Mesendoderm (in vitro differentiated cells): ENCODE measurements around the gene NDUFA7.
"Not testable (repeated sequence)": the region's sequence is repeated elsewhere in the genome, so short reads cannot be mapped to it uniquely, and the experiment has no call there.

Experiments used
- DNase-seq: peaks from one replicate; pipeline ENCODE4 v3.0.0; 2013
- H2AK5ac ChIP-seq: 2 replicates; pipeline ENCODE4 v1.6.1; 2013; ENCODE audit warnings: low read length, inconsistent platforms
- H2BK120ac ChIP-seq: 2 replicates; pipeline ENCODE4 v1.6.1; 2013; ENCODE audit warnings: low read depth, mild to moderate bottlenecking, low read length, moderate library complexity, mixed read lengths
- H2BK15ac ChIP-seq: replicated peaks from 2 replicates; pipeline ENCODE4 v1.6.1; 2013; ENCODE audit warnings: low read depth, mild to moderate bottlenecking, moderate library complexity
- H2BK5ac ChIP-seq: 2 replicates; pipeline ENCODE4 v1.6.1; 2013; ENCODE audit warnings: low read length, inconsistent platforms
- H3K18ac ChIP-seq: 2 replicates; pipeline ENCODE4 v1.6.1; 2013; ENCODE audit warnings: mild to moderate bottlenecking, low read length, mixed read lengths
- H3K23ac ChIP-seq: one replicate; pipeline ENCODE4 v1.6.1; 2013; ENCODE audit warnings: low read length
- H3K27ac ChIP-seq: 2 replicates; pipeline ENCODE4 v1.5.1; 2013; ENCODE audit warnings: low read depth, mild to moderate bottlenecking, inconsistent platforms, low read length, moderate library complexity
- H3K27me3 ChIP-seq: 2 replicates; pipeline ENCODE4 v1.6.1; 2013; ENCODE audit warnings: low read length, control low read depth, mild to moderate bottlenecking, inconsistent platforms; ENCODE audit not compliant: insufficient read depth, poor library complexity
- H3K36me3 ChIP-seq: 2 replicates; pipeline ENCODE4 v1.6.1; 2013; ENCODE audit warnings: low read length, inconsistent platforms; ENCODE audit not compliant: control insufficient read depth, insufficient read depth
- H3K4ac ChIP-seq: one replicate; pipeline ENCODE4 v1.6.1; 2013; ENCODE audit warnings: low read depth, mild to moderate bottlenecking, low read length, moderate library complexity
- H3K4me1 ChIP-seq: 2 replicates; pipeline ENCODE4 v1.6.1; 2013; ENCODE audit warnings: low read depth, low read length, inconsistent platforms; ENCODE audit not compliant: control insufficient read depth
- H3K4me2 ChIP-seq: 2 replicates; pipeline ENCODE4 v1.6.1; 2013; ENCODE audit warnings: low read length
- H3K4me3 ChIP-seq: 2 replicates; pipeline ENCODE4 v1.5.1; 2013; ENCODE audit warnings: mild to moderate bottlenecking, low read length
- H3K56ac ChIP-seq: one replicate; pipeline ENCODE4 v1.6.1; 2013; ENCODE audit warnings: low read length
- H3K79me1 ChIP-seq: 2 replicates; pipeline ENCODE4 v1.6.1; 2013; ENCODE audit warnings: low read length, inconsistent platforms
- H3K79me2 ChIP-seq: 2 replicates; pipeline ENCODE4 v1.6.1; 2013; ENCODE audit warnings: mild to moderate bottlenecking, low read length; ENCODE audit not compliant: control insufficient read depth, insufficient read depth
- H3K9ac ChIP-seq: 2 replicates; pipeline ENCODE4 v1.6.1; 2013; ENCODE audit warnings: low read length, inconsistent platforms
- H4K5ac ChIP-seq: one replicate; pipeline ENCODE4 v1.6.1; 2013; ENCODE audit warnings: low read length
- H4K8ac ChIP-seq: one replicate; pipeline ENCODE4 v1.6.1; 2013; ENCODE audit warnings: low read depth, mild to moderate bottlenecking, control low read depth, low read length, moderate library complexity
- WGBS: extraction: QIAGEN DNeasy Blood & Tissue Kit; methylation state at CpG from one replicate; pipeline ENCODE4 v1.1.7; 2013; ENCODE audit warnings: low lambda C conversion rate, missing lambda C conversion rate; ENCODE audit not compliant: insufficient coverage; ENCODE audit errors: extremely low coverage; 5-methylcytosine and 5-hydroxymethylcytosine counted together

Gene NDUFA7

DNA sequence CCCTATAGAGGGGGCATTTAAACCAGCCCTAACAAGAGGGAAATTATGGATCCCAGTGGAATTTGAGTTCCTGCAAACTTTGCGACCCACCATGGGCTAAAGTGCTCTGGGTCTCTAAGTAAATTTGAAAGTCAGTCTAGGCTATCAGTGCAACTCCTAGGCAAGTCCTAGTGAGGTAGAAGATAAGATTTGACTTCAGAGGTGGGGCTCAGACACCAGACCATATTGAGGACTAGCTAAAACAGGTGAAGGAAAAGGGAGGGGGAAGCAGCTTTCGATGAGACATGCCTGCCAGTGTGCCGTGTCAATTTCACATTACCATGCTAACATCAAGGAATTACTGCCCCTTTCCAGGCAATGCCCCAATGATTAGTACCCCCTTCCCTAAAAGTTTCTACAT lies 51.5 kb downstream of the NDUFA7 start:
- Histone ChIP-seq H3K4me1 (no peaks in the 10 kb centered on the region), H4K8ac (no peak overlapping the region), H3K27me3 (no peaks in the 10 kb centered on the region), H2AK5ac (no peak overlapping the region), H2BK15ac (no peak overlapping the region), H2BK5ac (no peak overlapping the region), H3K79me1 (no peaks in the 10 kb centered on the region), H3K79me2 (no peaks in the 10 kb centered on the region), H3K4me2 (no peak overlapping the region), H3K9ac (no peak overlapping the region), H4K5ac (no peak overlapping the region), H3K36me3 (no peaks in the 10 kb centered on the region), H3K4me3 (no peak overlapping the region), H3K18ac (no peak overlapping the region), H3K56ac (peak overlapping the region; percentile 5), H3K27ac (no peak overlapping the region), H3K23ac (no peak overlapping the region), H2BK120ac (no peak overlapping the region), H3K4ac (no peak overlapping the region)
- DNase-seq = no peak
- no CpG with 5 or more reads among the region's 3 CpGs for WGBS

DNA sequence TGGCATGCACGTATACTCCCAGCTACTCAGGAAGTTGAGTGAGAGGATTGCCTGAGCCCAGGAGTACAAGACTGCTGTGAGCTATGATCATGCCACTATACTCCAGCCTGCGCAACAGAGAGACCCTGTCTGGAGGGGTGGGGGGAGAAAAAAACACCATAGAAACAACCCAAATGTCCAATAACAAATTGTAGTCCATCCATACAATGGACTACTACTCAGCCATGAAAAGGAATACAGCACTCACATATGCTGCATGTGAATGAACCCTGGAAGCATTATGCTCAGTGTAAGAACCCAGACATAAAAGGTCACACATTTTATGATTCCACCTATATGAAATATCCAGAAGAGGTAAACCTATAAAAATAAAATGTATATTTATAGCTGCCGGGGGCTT lies 55.3 kb downstream of the NDUFA7 start:
- H3K18ac ChIP-seq = no peak overlapping the region
- no peak overlapping the region for H3K56ac ChIP-seq
- H2AK5ac ChIP-seq = no peak overlapping the region
- no peak overlapping the region for H2BK120ac ChIP-seq
- H2BK5ac ChIP-seq = no peak overlapping the region
- no peaks in the 10 kb centered on the region for H3K79me2 ChIP-seq
- H3K23ac ChIP-seq = no peak overlapping the region
- H4K8ac ChIP-seq = no peak overlapping the region
- no peak overlapping the region for H4K5ac ChIP-seq
- no peaks in the 10 kb centered on the region for H3K4me1 ChIP-seq
- no CpG with 5 or more reads among the region's 3 CpGs for WGBS
- no peak overlapping the region for H2BK15ac ChIP-seq
- DNase-seq = no peak
- no peaks in the 10 kb centered on the region for H3K79me1 ChIP-seq
- no peaks in the 10 kb centered on the region for H3K27me3 ChIP-seq
- H3K9ac ChIP-seq = no peak overlapping the region
- no peak overlapping the region for H3K4ac ChIP-seq
- no peaks in the 10 kb centered on the region for H3K36me3 ChIP-seq
- H3K4me3 ChIP-seq = no peak overlapping the region
- no peak overlapping the region for H3K4me2 ChIP-seq
- H3K27ac ChIP-seq = no peak overlapping the region

DNA sequence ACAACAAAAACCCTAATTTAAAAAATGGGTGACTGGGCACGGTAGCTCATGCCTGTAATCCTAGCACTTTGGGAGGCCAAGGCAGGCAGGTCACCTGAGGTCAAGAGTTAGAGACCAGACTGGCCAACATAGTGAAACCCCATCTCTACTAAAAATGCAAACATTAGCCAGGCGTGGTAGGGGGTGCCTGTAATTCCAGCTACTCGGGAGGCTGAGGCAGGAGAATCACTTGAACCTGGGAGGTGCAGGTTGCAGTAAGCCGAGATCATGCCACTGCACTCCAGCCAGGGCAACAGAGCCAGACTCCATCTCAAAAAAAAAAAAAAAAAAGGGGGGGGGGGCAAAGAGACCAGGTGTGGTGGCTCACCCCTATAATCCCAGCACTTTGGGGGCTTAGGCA lies 56.9 kb downstream of the NDUFA7 start:
- H3K4me1 ChIP-seq, H3K79me1 ChIP-seq, DNase-seq, H3K4me2 ChIP-seq, H3K27ac ChIP-seq, H3K23ac ChIP-seq, H3K79me2 ChIP-seq, H3K9ac ChIP-seq, H3K18ac ChIP-seq, H2AK5ac ChIP-seq, H2BK15ac ChIP-seq, H3K4ac ChIP-seq, H3K27me3 ChIP-seq, H3K4me3 ChIP-seq, H3K56ac ChIP-seq, H4K5ac ChIP-seq, H2BK5ac ChIP-seq, H4K8ac ChIP-seq, H3K36me3 ChIP-seq, H2BK120ac ChIP-seq: not testable (repeated sequence)
- no CpG with 5 or more reads among the region's 4 CpGs for WGBS

DNA sequence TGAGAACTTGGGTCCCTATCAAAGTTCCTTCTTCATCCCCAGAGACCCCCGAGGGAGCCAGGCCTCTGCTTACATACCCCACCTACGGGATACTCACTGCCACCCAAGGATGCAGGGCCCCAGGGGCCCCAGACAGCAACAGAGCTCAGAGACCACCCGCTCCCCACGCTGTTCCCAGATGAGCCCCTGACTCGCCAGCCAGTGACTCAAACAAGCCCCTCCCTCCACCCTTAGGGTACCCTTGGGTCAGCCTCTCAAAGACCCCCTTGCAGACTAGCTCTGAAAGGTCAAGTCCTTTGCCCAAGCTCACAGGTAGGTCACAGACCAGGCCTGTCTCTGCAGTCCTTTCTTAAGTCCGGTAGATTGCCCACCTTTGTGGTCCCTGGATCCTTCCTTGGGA lies 58.7 kb downstream of the NDUFA7 start:
- Histone ChIP-seq H3K79me1 (no peaks in the 10 kb centered on the region), H3K4ac (no peak overlapping the region), H3K4me3 (no peak overlapping the region), H2AK5ac (no peak overlapping the region), H3K4me2 (no peak overlapping the region), H3K9ac (no peak overlapping the region), H4K8ac (no peak overlapping the region), H3K23ac (no peak overlapping the region), H3K27me3 (no peaks in the 10 kb centered on the region), H3K18ac (no peak overlapping the region), H3K27ac (no peak overlapping the region), H3K79me2 (no peaks in the 10 kb centered on the region), H3K36me3 (no peaks in the 10 kb centered on the region), H4K5ac (no peak overlapping the region), H3K4me1 (no peaks in the 10 kb centered on the region), H2BK120ac (no peak overlapping the region), H3K56ac (no peak overlapping the region), H2BK5ac (no peak overlapping the region), H2BK15ac (no peak overlapping the region)
- no peak for DNase-seq
- no CpG with 5 or more reads among the region's 6 CpGs for WGBS

DNA sequence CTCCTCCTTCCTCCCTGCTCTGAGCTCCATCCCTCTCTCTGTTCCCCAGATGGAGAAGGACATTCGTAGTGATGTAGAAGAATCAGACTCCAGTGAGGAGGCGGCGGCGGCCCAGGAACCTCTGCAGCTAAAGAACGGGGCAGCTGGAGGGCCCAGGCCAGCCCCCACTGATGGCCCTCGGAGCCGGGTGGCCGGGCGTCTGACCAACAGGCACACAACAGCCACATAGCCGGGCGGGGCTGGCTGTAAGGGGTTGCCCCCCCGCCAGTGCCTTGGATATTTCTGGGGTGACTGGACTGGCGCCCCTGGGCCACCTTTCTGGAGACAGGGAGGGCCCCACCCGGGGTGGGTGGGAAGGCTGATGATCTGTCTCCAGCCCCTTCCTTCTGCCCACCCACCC lies 59.3 kb downstream of the NDUFA7 start:
- no peak overlapping the region for H3K4me3 ChIP-seq
- H3K79me2 ChIP-seq = no peaks in the 10 kb centered on the region
- no peak overlapping the region for H3K56ac ChIP-seq
- no peaks in the 10 kb centered on the region for H3K79me1 ChIP-seq
- no peak overlapping the region for H3K4me2 ChIP-seq
- no peak overlapping the region for H3K23ac ChIP-seq
- H3K27ac ChIP-seq = no peak overlapping the region
- H2BK15ac ChIP-seq = no peak overlapping the region
- H4K5ac ChIP-seq = no peak overlapping the region
- H3K36me3 ChIP-seq = peaks cover 2% of the 10 kb centered on the region
- DNase-seq = no peak
- no CpG with 5 or more reads among the region's 14 CpGs for WGBS
- no peak overlapping the region for H3K18ac ChIP-seq
- H3K9ac ChIP-seq = no peak overlapping the region
- H3K4ac ChIP-seq = no peak overlapping the region
- H2BK120ac ChIP-seq = no peak overlapping the region
- H2BK5ac ChIP-seq = no peak overlapping the region
- H3K27me3 ChIP-seq = no peaks in the 10 kb centered on the region
- no peaks in the 10 kb centered on the region for H3K4me1 ChIP-seq
- H4K8ac ChIP-seq = no peak overlapping the region
- no peak overlapping the region for H2AK5ac ChIP-seq

DNA sequence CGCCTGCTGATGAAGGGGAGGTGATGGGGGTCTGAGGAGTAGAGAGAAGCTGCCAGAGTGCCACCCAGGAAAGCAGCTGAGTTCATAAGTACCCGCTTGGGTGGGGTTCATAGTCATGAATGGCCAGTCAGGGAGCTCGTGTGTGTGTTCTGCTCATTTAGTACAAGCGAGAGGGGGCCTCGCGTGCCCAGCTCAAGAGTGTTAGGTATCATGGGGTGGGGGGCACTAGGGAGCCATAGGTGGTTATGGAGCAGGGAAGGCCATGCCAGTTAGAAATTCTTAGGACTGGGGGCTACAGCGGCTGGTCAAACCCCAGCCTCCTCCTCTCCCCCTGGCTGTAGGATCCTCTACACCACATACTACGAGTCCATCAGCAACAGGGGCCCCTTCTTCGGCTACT lies 59.8 kb downstream of the NDUFA7 start:
- Histone ChIP-seq H4K8ac (no peak overlapping the region), H3K9ac (no peak overlapping the region), H3K79me2 (no peaks in the 10 kb centered on the region), H4K5ac (no peak overlapping the region), H2BK15ac (no peak overlapping the region), H3K23ac (no peak overlapping the region), H3K4me2 (no peak overlapping the region), H2BK120ac (no peak overlapping the region), H3K18ac (no peak overlapping the region), H3K27ac (no peak overlapping the region), H2BK5ac (no peak overlapping the region), H3K36me3 (peaks cover 7% of the 10 kb centered on the region), H3K4ac (no peak overlapping the region), H3K4me1 (no peaks in the 10 kb centered on the region), H3K4me3 (no peak overlapping the region), H3K79me1 (no peaks in the 10 kb centered on the region), H3K27me3 (no peaks in the 10 kb centered on the region), H3K56ac (no peak overlapping the region), H2AK5ac (no peak overlapping the region)
- no CpG with 5 or more reads among the region's 9 CpGs for WGBS
- no peak for DNase-seq
